HG03060 (cell line): ENCODE data around the gene DHRS2.
"Not testable (repeated sequence)": the region's sequence is repeated elsewhere in the genome, so short reads cannot be mapped to it uniquely, and the experiment has no call there.

Experiments used
- ATAC-seq: cut with Tn5 transposase; IDR thresholded peaks from one replicate; pipeline ENCODE4 v1.9.1; 2021; ENCODE audit warnings: low read depth, moderate number of reproducible peaks; ENCODE audit not compliant: unreplicated experiment

DHRS2 gene

GRCh38 chr14:23675906-23676305, 39.7 kb downstream of the DHRS2 start:
- no peak for ATAC-seq

DNA sequence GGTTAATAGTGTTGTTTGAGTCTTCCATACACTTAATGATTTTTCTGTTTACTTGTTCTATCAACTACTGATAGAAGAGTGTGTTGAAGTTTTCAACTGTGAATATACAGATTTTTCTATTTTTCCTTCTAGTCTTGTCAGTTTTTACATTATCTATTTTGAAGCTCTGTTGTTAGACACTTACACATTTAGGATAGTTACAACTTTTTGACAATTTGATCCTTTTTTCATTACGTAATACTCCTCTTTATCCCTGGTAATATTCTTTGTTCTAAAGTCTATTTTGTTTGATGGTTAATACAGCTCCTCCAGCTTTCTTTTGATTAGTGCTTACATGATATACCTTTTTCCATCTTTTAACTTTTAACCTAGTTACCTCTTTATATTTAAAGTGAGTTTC, 45.2 kb downstream of the DHRS2 start:
- ATAC-seq: no peak

GRCh38 chr14:23689709-23690514, 53.7 kb downstream of the DHRS2 start:
- not testable (repeated sequence) for ATAC-seq

GRCh38 chr14:23692416-23692815, 56.3 kb downstream of the DHRS2 start:
- no peak for ATAC-seq

- no peak for ATAC-seq
Observed at GRCh38 chr14:23693252-23693775, 57.1 kb downstream of the DHRS2 start.

DNA sequence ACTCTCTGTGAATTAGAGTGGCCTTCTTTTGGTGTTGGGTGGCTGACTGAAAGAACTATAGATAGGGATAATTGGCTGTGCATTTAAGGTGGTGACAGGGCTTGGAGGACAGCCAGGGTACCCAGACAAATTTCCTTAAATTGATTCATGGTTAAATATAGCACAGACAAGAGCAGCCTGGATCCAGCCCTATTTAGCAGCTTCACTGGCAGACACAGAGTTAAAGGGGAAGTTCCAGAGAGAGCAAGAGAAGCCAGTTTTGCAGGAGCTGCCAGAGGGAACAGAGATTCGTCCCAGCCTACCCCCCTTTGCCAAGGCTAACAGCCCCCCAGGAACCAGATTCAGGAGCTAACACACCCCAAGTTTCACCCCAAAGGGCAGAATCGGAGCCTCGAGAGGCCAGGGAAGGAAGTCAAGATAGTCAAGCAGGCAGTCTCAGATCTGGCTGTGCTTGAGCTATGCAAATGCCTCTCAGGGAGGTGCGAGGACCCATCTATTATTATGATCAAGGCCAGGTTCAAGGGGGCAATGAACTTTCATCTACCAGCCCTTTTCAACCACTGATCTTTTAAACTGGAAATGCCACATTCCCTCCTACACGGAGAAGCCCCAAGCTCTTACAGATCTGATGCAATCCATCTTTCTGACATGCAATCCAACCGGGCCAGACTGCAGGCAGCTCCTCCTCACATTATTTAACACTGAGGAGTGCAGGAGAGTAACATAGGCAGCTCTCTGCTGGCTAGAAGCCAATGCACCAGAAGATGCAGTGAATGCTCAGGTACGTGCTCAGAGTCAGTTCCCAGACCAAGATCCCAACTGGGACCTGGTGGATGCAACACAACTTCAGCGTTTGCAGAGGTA, 58.2 kb downstream of the DHRS2 start:
- no peak for ATAC-seq
